ENCODE data around the gene PPP2R2C. TPM values are rescaled to one million over a fixed set of nuclear protein-coding genes. Genes with fewer than 3 reads are reported as not detected.

PPP2R2C gene
- polyA plus RNA-seq, 3 donors, result 0.36 to 0.51 (median 0.41) TPM

- DNase-seq, result no peak
These were observed 180.6 kb downstream of the PPP2R2C start for GRCh38 chr4:6291784-6292297.

- DNase-seq, result no peak
These were observed 181.5 kb downstream of the PPP2R2C start for GRCh38 chr4:6290769-6291547.

DNA sequence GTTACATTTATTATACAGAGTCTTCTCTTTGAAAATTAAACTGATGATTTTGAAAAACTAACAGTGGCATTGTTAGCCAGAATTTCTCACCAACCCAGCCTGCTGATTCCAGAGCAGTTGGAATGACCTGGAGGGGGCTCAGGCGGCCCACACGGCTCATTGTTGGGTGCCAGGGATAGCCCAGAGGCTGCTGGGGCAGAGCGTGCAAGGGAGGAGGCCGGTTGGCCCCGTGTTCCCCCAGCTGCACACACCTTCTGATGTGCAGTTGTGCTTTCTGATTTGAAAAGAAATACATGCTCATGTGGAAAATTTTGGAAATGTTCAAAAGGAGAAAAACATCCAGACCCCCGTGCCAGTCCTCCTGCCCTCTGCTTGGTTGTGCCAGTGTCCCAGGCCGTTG, 182.2 kb downstream of the PPP2R2C start:
- DNase-seq, result no peak

DNA sequence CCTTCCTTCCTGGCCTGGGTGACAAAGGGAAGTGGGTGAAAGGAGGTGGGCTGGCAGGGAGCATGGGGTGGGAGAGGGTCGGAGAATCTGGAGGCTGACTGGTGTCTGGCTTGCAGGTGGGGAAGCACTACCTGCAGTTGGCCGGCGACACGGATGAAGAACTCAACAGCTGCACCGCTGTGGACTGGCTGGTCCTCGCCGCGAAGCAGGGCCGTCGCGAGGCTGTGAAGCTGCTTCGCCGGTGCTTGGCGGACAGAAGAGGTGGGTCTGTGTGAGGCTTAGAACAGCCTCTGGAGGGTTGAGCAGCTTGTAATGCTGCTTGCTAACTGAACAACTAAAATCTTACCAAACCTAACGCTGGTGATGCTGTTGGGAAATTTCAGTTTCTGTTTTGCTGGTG, 183.5 kb downstream of the PPP2R2C start:
- no peak for DNase-seq

DNA sequence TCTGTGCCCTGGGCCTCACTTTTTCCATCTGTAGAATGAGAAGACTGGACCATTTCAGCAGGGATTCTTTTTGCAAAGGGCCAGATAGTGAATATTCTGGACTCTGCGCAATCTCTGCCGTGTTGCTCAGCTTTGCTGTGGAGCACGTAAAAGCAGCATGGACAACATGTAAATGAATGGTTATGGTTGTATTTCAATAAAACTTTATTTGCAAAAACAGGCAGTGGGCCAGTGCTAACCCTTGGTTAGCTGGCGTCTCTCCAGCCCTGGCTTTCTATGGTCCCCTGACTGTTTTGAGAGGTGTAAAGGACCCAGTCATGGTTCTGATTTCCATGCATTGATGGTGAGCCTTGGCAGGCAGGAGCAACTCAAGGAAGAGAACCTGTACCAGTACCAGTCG, 184.1 kb downstream of the PPP2R2C start:
- DNase-seq, result no peak

- DNase-seq, result no peak
These were observed 185.2 kb downstream of the PPP2R2C start for GRCh38 chr4:6287017-6287788.

- no peak for DNase-seq
These were observed 189.1 kb downstream of the PPP2R2C start for GRCh38 chr4:6283282-6283681.

GRCh38 chr4:6282314-6282771, 190.1 kb downstream of the PPP2R2C start:
- no peak for DNase-seq

GRCh38 chr4:6281436-6282313, 190.7 kb downstream of the PPP2R2C start:
- no peak for DNase-seq

- no peak for DNase-seq
These were observed 191.9 kb downstream of the PPP2R2C start for GRCh38 chr4:6280365-6280996.

GRCh38 chr4:6279582-6280289, 192.7 kb downstream of the PPP2R2C start:
- DNase-seq, result no peak

DNA sequence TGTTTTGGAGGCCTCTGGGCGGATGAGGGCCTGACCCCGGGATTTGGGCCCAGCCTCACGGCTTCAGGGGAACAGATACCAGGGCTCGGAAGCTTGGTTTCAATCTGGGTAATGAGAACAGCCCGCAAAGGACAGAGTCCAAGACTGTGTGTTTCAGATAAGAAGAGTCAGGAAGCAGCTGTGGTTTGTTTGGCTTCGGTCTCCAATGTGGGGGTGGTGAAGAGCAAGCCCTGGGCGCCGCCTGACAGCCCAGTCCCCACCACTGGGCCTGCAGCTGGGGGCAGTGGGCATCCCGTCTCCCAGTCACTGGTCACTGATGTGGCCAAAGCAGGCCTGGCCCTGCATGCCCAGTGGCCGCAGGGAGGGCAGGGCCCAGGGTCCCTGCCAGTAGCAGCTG, 193.6 kb downstream of the PPP2R2C start:
- DNase-seq, result no peak

- no peak for DNase-seq
These were observed 194.2 kb downstream of the PPP2R2C start for GRCh38 chr4:6277935-6278800.

- DNase-seq, result no peak
These were observed 195.1 kb downstream of the PPP2R2C start for GRCh38 chr4:6277139-6277802.

DNA sequence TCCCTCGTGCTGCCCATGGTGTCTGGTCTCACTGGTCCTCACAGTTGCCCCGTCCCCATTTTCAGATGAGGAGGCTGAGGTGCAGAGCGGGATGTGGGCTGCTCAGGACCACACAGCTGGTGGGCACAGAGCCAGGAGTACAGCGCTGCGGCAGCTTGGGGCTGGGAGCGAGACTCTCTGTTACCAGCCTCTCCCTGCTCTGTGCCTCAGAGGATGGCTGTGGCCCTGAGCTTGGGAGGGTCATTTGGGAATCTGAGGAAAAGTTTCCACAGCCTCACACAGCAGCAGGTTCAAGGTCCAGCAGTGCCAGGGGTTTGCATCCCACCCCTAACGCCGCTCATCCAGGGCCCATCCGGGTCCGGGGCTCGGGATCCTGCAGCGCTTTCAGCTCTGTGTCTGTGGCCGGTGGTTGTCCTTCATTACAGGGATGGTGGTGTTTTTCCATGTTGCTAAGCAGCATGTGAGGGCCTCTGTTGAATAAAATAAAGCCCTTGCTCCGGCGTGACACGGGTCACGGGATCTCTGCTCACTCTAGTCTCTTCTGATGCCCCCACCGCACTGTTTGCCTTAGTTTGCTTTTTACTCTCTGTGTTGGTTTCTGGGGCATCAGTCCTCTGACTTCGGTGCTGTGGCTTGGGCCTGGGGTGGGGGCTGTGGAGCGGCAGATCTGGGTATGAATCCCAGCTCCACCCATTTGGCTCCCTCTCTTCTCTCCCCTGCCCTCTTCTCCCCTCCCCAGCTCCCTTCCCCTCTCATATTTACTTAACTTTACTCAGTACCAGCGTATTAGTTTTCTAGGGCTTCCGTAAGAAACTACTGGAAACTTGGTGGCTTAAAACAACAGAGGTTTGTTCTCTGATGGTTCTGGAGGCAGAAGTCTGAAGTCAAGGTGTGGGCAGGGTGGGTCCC, 196.3 kb downstream of the PPP2R2C start:
- no peak for DNase-seq

DNA sequence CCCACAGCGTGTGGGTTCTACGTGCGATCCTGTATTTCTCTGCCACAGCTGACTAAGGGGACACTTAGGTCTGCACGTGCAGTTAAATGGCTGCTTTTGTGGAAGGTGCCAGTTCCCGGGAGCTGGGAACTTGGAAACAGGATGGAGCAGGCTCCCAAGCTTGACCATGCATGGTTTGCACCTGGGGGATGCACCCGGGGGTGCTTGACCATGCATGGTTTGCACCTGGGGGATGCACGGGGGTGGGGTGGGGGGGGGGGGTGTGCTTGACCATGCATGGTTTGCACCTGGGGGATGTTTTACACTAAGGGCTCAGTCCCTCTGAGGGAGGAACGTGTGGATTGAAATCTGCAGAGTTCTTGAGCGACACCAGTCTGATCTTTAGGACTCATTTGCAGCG, 197.1 kb downstream of the PPP2R2C start:
- no peak for DNase-seq

DNA sequence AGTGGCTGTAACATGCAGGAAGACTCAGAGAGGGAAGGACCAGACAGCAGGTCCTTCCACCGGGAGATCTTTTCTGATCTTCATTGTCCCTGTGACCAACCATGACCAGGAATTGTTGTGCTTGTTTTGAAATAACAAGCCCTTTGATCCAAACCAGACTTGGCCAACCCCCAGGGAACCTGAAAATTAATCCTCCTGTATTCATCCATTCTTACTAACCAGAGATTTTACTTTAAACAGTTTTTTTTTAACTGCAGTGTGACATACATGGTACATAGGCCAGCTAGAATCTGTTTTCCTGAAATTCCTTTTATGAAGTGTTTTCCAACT, 198.8 kb downstream of the PPP2R2C start:
- no peak for DNase-seq
